Cortex of kidney (tissue), 1 donor: ENCODE measurements around the gene DAZAP1.
"Not testable (repeated sequence)": the region's sequence is repeated elsewhere in the genome, so short reads cannot be mapped to it uniquely, and the experiment has no call there.

Experiments used
- DNase-seq: peaks from one replicate; lab custom pipeline; 2025; lab: John Stamatoyannopoulos, UW

Gene DAZAP1

DNA sequence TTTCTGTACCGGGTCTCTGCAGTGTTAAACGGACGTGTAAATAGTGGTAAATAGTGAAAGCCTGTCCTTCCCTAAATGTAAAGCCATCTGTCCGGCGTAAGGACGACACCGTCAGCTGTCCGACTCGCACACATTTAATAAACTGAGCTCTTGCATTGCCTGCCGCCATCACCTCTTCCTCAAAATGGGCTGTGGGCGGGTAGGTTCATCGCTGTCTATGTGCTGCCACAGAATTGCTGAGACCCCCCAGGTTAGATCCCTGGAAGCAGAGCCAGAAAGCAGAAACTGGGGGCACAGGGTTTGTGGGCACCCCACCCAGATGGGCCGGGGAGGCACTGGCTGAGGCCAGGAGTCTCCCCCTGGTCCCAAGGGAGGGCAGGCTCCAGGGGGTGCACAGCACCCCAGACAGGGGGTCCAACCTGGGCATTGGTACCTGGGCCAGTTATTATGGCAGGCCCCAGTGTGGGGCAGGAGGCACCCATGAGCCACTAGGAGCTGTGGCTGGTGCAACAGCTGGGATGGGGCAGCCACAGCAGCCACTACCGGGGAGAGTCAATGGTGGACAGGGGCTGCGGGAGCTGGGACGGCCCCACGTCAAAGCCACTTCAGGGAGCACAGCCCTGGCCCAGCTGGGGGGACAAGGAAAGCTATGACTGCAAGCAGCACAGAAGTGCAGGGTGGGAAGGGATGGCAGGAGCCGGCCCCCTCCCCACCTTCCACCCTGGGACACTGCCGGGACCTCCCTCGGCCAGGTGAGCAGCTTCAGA, 65.9 kb downstream of the DAZAP1 start:
- no peak for DNase-seq

DNA sequence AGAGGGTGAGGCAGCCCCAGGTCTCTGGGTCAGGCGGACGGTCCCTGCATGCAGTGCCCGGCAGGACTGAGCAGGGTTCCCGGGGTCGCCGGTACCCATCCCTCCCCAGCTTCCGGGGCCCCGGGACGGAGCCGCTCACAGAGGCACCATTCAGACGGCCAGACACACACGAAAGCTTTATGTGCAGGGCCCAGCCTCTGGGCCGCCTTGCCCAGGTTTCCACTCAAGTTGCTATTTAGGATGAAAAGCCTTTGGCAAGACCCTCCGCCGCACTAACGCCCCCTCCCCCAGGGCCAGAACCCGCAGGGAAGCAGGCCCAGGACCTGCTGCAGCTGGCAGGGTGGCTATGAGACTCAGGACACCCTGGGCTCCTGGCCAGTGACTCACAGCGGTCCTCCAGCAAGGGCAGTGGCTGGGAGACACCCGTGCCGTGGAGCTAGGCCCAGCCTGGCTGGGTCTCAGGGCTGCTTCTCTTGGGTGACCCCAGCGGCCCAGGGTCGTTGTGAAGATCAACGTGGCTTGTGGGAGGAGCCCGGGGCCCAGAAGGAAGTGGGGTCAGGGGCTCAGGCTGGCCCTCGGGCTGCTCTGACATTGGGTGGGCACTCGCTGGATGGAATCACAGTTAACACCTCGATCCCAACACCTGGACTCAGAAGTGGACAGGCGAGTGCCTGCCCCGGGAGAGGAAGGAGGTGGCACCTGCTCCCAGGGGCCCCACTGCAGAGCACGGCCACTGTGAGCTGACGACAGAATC, 66.8 kb downstream of the DAZAP1 start:
- DNase-seq = no peak

GRCh38 chr19:1474765-1475351, 67.5 kb downstream of the DAZAP1 start:
- no peak for DNase-seq

- DNase-seq = no peak
Observed at GRCh38 chr19:1475751-1476437, 68.5 kb downstream of the DAZAP1 start.

GRCh38 chr19:1477056-1477455, 69.7 kb downstream of the DAZAP1 start:
- not testable (repeated sequence) for DNase-seq

- DNase-seq = no peak
Observed at GRCh38 chr19:1478934-1479707, 71.7 kb downstream of the DAZAP1 start, which contains the start of gene C19orf25. Gene C19orf25 (minus strand): TSS chr19:1479215. CDS start chr19:1478903, 312 bp downstream.

- DNase-seq = no peak
Observed at GRCh38 chr19:1481224-1481892, 74.0 kb downstream of the DAZAP1 start.

GRCh38 chr19:1481893-1482360, 74.5 kb downstream of the DAZAP1 start:
- no peak for DNase-seq

DNA sequence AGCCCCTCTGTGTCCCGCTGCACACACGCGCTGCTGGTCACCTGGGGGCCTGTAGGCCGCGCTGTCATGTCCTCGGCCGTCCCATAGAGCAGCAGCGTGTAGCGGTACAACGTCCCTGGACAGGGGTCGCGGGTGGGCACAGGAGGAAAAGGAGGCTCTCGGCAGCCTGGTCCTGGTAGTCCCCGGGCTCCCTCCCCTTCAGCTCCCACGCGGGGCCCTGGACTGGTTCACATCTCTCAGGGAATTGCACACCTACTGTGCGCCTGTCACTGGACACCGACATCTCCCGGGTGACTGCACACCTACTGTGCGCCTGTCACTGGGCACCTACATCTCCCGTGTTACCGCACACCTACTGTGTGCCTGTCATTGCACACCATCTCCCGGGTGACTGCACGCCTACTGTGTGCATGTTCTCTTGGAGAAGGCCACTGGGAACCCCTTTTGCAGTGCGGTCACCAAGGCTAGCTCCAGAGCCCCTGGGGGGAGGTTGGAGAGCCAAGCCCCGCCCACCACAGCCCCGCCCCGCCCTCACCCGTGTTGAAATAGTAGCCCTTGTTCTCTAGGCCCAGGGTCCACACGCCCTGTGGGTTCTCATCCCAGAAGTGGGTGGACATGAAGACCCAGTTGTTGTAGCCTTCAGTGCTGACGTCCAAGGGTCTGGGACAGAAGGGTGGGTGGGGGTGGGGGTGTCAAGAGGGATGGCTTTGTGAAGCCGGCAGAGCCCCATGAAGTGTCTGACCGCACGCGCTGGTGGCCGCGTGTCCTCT, 75.2 kb downstream of the DAZAP1 start:
- no peak for DNase-seq

DNA sequence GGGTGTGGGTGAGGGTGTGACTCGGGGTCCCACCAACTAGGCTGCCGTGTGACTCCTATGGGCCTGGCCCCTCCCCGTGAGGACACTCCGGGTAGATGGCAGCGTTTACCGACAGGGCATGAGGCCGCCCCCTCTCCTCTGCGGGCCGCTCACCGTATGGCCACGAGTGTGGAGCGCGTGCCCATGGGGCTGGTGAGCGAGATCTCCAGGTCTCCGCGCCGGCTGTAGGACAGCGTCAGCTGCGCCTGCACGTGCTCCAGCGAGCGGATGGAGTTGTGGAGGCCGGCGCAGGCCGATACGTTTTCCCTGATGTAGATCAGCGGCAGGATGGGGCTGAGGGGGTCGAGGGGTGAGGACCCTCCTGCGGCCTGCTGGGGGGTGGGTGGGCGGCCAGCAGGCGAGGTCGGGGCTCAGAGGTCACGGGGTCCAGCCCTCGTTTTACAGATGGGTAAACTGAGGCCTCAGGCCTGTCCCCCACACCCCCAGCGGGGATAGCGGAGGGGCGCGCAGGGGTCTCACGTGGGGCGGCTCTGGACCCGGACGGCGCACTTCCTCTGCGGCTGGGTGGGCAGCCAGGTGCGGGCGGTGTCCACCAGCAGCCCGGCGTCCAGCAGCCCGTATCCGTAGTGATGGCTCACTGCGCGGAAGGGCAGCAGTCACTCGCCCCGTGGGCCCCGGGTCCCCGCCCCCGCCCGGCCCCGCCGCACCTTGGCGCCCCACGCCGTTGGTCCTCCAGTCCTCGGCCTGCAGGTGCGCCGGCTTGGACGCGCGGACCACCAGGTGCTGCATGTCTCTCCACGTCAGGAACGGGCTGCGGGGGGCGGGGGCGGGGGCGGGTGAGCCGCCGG, 76.0 kb downstream of the DAZAP1 start:
- DNase-seq = no peak

DNA sequence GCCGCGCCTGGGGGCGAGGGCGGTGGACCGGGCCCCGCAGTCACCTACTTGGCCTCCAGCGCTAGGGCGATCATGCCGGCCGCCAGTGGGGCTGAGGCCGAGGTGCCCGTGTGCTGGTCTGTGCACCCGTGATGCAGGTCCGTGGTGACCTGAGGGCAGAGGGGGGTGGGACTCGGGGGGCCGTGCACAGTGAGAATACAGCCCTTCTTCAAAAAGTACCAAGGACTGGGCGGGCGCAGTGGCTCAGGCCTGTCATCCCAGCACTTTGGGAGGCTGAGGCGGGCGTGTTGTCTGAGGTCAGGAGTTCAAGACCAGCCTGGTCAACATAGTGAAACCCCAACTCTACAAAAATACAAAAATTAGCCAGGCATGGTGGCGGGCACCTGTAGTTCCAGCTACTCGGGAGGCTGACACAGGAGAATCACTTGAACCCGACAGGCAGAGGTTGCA, 76.6 kb downstream of the DAZAP1 start:
- DNase-seq = no peak
